ENCODE measurements around the gene RSPO1.
A peak's percentile ranks its signal among the peaks of the same experiment; 100 is the strongest.

The RSPO1 gene

DNA sequence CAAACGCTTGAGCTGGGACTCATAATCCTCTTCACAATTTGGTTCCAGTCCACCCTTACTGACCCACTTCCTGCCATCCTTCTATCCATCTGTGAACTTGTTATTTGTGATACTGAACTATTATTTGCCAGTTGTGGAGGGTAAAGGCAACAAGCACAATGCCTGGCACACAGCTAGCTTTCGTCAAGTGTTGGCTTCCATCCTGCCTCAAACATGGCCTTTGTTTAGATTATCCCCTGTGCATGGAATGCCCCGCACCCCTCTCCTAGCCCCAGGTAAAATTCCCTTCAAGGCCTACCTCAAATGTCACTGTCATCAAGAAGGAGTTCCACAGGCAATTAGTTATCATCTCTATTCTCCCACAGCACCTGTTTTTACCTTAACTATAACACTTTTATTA lies 46.2 kb upstream of the RSPO1 start:
- H3F3A ChIP-seq (ENCODE audit: insufficient read depth, low read length), result peaks cover 52% of the 10 kb centered on the region
- no peak overlapping the region for H3K4me3 ChIP-seq (ENCODE audit: low read length)
- 0 out of 2 replicates have a peak, but pooled peaks cover 3% of the 10 kb centered on the region for H4K20me1 ChIP-seq (ENCODE audit: insufficient read depth, low read length)
- no peak overlapping the region for H2AFZ ChIP-seq (ENCODE audit: low read length)
- no peak overlapping the region for H3K9ac ChIP-seq (ENCODE audit: low read length)
- H3K9me3 ChIP-seq (replicated peaks; ENCODE audit: insufficient read depth, low read length), result no peaks in the 10 kb centered on the region
- H3K36me3 ChIP-seq (replicated peaks; ENCODE audit: insufficient read depth, low read length), result 0 out of 2 replicates have a peak, but pooled peaks cover 4% of the 10 kb centered on the region
- H3K4me2 ChIP-seq (ENCODE audit: low read depth, low read length), result no peak overlapping the region
- no peaks in the 10 kb centered on the region for H3K27me3 ChIP-seq (replicated peaks; ENCODE audit: insufficient read depth, low read length)
- no peak overlapping the region for H3K27ac ChIP-seq (ENCODE audit: low read length)
- peaks cover 48% of the 10 kb centered on the region for H3K4me1 ChIP-seq (ENCODE audit: low read length)
- H3K9me2 ChIP-seq (replicated peaks; ENCODE audit: insufficient read depth, low read length), result no peaks in the 10 kb centered on the region
- DNase-seq, result no peak
- 0 out of 2 replicates have a peak, but pooled peaks cover 9% of the 10 kb centered on the region for H3K79me2 ChIP-seq (ENCODE audit: low read length)
- TF ChIP-seq, protein P1, sequence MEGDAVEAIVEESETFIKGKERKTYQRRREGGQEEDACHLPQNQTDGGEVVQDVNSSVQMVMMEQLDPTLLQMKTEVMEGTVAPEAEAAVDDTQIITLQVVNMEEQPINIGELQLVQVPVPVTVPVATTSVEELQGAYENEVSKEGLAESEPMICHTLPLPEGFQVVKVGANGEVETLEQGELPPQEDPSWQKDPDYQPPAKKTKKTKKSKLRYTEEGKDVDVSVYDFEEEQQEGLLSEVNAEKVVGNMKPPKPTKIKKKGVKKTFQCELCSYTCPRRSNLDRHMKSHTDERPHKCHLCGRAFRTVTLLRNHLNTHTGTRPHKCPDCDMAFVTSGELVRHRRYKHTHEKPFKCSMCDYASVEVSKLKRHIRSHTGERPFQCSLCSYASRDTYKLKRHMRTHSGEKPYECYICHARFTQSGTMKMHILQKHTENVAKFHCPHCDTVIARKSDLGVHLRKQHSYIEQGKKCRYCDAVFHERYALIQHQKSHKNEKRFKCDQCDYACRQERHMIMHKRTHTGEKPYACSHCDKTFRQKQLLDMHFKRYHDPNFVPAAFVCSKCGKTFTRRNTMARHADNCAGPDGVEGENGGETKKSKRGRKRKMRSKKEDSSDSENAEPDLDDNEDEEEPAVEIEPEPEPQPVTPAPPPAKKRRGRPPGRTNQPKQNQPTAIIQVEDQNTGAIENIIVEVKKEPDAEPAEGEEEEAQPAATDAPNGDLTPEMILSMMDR (IDR thresholded peaks at IDR 0.05; ENCODE audit: low read length), result no peak
- no peak for TF ChIP-seq EZH2phosphoT487 (IDR thresholded peaks at IDR 0.05; ENCODE audit: low read length)
- TF ChIP-seq EZH2 (optimal IDR thresholded peaks at IDR 0.05; ENCODE audit: low read depth, low read length), result no peak

DNA sequence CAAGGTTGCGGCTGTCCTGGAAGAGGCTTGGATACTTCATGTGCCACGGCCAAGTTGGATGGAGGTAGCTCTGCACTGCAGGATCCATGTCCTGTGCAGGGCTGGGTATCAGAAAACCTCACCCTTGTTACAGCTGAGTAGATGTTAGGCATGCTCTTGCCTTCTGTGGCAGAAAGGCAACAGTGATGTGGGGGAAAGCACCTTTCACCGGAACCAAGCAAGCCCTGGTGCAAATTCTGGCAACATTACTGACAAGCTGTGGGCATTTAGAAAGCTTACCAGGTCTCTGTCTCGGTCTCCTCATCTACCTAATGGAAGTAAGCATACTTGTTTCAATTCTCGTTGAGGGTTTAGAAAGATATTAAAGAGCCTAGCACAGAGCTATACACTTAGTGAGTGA lies 43.1 kb upstream of the RSPO1 start:
- Histone ChIP-seq H3K36me3 (replicated peaks; ENCODE audit: insufficient read depth, low read length) (0 out of 2 replicates have a peak, but pooled peaks cover under 1% of the 10 kb centered on the region), H3K79me2 (ENCODE audit: low read length) (no peaks in the 10 kb centered on the region), H3K9me3 (replicated peaks; ENCODE audit: insufficient read depth, low read length) (no peaks in the 10 kb centered on the region), H4K20me1 (ENCODE audit: insufficient read depth, low read length) (no peaks in the 10 kb centered on the region), H3K27me3 (replicated peaks; ENCODE audit: insufficient read depth, low read length) (no peaks in the 10 kb centered on the region), H3F3A (ENCODE audit: insufficient read depth, low read length) (peaks cover 37% of the 10 kb centered on the region), H3K9ac (ENCODE audit: low read length) (no peak overlapping the region), H2AFZ (ENCODE audit: low read length) (peak overlapping the region; percentile 32; the same call in 1 of the 2 replicates), H3K27ac (ENCODE audit: low read length) (peak overlapping the region; percentile 94; the same call in 1 of the 2 replicates), H3K9me2 (replicated peaks; ENCODE audit: insufficient read depth, low read length) (no peaks in the 10 kb centered on the region), H3K4me3 (ENCODE audit: low read length) (no peak overlapping the region), H3K4me1 (ENCODE audit: low read length) (peaks cover 48% of the 10 kb centered on the region), H3K4me2 (ENCODE audit: low read depth, low read length) (peak overlapping the region; percentile 87)
- DNase-seq, result peak; percentile 40
- TF ChIP-seq EZH2 (optimal IDR thresholded peaks at IDR 0.05; ENCODE audit: low read depth, low read length), result no peak
- TF ChIP-seq, protein P1 (IDR thresholded peaks at IDR 0.05; ENCODE audit: low read length), result no peak
- no peak for TF ChIP-seq EZH2phosphoT487 (IDR thresholded peaks at IDR 0.05; ENCODE audit: low read length)

DNA sequence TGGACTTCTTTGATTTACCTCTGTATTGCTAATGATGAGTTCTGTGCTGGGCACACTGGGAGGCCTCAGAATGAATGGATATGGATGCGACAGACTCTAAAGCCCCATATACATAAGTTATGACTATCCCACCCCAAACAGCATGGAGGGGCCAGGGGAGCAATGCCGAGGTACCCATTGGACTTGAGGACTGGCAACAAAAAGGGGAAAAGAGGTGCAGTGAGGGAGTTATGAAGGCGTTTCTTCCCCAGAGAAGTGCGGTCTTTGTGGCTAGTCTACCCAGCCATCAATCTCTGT lies 42.4 kb upstream of the RSPO1 start:
- Histone ChIP-seq H3K27me3 (replicated peaks; ENCODE audit: insufficient read depth, low read length) (no peaks in the 10 kb centered on the region), H2AFZ (ENCODE audit: low read length) (peak overlapping the region; percentile 27), H3K79me2 (ENCODE audit: low read length) (no peaks in the 10 kb centered on the region), H3K9me2 (replicated peaks; ENCODE audit: insufficient read depth, low read length) (no peaks in the 10 kb centered on the region), H4K20me1 (ENCODE audit: insufficient read depth, low read length) (no peaks in the 10 kb centered on the region), H3K9me3 (replicated peaks; ENCODE audit: insufficient read depth, low read length) (no peaks in the 10 kb centered on the region), H3F3A (ENCODE audit: insufficient read depth, low read length) (peaks cover 34% of the 10 kb centered on the region), H3K4me2 (ENCODE audit: low read depth, low read length) (peak overlapping the region; percentile 87), H3K4me3 (ENCODE audit: low read length) (peak overlapping the region; percentile 8; the same call in 1 of the 2 replicates), H3K4me1 (ENCODE audit: low read length) (peaks cover 48% of the 10 kb centered on the region), H3K27ac (ENCODE audit: low read length) (peak overlapping the region; percentile 94), H3K9ac (ENCODE audit: low read length) (peak overlapping the region; percentile 42; the same call in 1 of the 2 replicates), H3K36me3 (replicated peaks; ENCODE audit: insufficient read depth, low read length) (no peaks in the 10 kb centered on the region)
- DNase-seq, result no peak
- TF ChIP-seq EZH2 (optimal IDR thresholded peaks at IDR 0.05; ENCODE audit: low read depth, low read length), result no peak
- TF ChIP-seq EZH2phosphoT487 (IDR thresholded peaks at IDR 0.05; ENCODE audit: low read length), result no peak
- TF ChIP-seq, protein P1 (IDR thresholded peaks at IDR 0.05; ENCODE audit: low read length), result no peak

Data from MM.1S (cell line).